Stimulated activated CD8-positive, alpha-beta memory T cell treated with anti-CD3 and anti-CD28 coated beads, Interleukin-2, amount 100 ng/mL, for 48 hours (primary cell): ENCODE results near the gene CNOT10.

Experiments used
- DNase-seq, 2 donors: peaks; one replicate each; pipeline ENCODE4 v3.0.0-alpha.2; 2020; ENCODE audit warnings: low read depth in 2 of 2

CNOT10 gene

DNA sequence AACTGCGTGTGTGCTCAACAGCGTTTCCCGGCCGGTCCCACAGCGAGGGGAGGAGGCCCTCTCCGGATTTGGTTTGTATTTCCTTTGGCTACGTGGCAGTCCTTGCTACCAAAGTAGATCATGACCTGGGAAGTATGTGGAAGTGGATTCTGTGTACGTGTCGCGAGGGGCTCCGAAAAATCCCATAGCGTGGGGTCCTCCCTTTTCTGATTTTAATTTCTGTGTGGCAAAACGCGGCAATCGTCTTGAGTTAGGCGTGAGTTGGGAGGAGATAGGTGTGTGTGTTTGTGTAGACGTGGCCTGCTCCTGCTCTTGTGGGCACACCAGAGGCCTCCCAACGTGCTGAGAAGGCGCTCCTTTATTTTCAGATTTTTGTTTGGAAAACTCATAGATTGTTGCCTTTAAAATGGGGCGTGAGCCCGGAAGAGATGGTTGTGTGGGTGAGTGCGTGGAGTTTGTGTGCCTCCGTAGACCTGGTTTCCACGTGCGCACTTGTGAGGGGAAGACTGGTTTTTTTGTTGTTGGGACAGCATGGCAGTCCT, 134.1 kb downstream of the CNOT10 start:
- no peak for DNase-seq

DNA sequence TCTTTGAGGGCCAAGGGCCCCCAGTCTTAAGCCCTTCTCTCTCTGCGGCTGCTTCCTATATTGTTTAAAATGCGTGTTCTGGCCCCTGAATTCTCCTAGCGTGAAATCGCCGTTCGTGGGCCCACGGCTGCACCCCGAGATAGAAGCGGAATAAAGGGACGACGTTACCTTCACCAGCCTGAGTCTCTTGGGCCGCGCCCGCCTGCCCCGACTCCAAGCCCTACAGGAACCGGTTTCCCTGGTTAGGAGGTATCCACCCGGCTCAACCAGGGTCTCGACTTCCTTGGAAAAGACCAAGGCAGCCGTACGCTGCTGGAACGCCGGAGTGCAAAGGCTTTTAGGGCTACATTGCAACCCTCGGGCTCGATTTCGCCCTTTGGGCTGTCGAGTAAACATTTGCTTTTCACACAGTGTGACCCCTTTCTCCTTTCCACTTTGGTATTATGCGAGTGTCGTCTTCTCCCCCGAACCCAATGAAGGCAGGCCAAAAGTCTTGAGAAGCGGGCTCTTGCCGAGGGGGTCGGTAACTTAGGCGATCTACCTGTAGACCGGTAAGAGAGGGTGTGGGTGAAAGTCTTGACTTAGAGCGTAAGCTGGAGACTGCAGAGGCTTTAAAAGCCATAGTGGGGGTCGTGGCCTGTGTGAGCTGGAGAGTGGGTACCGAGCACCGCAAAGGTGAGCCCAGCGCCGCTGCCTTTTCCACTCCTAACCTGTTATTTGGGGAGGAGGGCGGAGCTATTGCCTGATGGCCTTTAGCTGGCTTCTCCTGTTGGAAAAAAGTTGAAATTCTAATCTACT, 134.8 kb downstream of the CNOT10 start:
- no peak for DNase-seq

DNA sequence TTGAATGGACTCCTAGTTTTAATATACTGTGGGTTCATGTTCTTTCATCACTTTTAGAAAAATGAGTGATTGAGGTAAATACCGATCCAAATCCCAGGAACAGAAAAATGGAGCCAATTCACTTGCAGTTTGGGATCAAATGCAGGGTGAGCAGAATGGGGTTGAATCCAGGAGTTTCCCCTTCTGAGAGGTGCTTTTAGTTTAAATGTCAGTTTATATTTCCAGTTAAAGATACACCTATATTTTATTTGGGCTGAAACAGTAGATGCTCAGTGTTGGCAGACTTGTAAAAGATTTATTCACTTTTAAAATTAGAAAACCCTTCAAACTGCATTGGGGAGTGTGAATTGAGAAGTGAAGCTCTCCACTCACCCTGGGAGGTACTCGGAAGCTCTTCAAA, 135.4 kb downstream of the CNOT10 start:
- no peak for DNase-seq

DNA sequence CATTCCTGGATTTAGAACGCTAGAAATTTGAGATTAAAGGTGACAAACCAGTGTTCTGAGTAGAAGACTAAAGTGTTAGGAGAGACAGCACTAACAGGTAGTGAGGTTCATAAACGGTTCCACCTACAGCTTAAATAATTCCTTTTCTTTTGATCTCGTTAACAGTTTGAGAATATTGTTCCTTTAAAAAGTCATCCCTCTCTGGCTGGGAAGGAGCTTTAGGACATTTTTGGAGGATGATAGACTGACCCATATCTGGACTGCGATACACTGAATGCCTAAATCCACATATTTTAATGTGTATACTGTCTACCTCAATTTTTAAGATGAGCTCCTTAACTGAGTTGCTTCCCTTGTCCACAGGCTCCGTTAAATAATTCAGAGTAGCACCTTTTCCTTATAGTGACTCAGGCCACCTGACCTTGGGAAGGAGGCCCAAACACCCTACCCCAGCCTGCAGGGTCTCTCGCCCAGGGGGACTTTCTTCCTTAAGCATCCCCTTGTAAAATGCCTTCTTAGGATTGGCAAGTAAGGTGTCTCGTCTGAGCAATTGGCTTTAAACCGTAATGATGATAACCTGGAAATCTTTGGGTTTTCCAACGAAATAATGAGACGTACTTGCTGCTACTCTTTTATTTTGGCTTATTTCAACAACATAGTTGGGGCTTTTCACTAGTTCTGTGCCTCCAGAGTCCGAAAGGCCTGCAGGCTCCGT, 136.1 kb downstream of the CNOT10 start:
- no peak for DNase-seq

DNA sequence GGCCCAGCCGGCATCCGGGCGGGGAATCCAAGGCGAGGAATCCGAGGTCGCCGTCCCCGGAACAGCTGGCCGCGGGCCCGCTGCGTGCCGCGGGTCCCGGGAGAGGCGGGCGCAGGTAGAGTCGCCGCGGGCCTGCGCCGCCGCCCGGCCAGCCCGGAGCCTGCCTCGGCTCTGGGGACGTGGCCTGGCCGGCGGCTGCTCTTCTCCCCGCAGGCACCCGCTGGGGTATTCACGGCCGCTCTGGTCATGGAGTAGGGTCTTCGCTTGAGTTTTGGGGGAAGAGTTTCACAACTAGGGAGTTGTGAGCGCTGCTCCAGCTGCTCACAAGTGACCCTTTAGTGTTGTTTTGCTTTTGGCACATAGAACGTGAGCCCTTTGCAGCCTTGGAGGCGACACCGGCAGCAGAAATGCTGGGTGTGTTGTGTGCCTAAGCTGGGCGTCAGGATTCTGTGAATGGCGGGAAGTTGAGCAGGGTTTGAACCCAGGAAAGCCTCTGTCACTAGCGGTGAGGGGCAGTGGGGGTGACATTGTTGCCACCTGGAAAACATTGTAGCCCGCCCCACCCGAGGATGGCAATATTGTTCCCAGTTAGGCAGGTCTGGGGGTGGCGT, 136.8 kb downstream of the CNOT10 start:
- no peak for DNase-seq

DNA sequence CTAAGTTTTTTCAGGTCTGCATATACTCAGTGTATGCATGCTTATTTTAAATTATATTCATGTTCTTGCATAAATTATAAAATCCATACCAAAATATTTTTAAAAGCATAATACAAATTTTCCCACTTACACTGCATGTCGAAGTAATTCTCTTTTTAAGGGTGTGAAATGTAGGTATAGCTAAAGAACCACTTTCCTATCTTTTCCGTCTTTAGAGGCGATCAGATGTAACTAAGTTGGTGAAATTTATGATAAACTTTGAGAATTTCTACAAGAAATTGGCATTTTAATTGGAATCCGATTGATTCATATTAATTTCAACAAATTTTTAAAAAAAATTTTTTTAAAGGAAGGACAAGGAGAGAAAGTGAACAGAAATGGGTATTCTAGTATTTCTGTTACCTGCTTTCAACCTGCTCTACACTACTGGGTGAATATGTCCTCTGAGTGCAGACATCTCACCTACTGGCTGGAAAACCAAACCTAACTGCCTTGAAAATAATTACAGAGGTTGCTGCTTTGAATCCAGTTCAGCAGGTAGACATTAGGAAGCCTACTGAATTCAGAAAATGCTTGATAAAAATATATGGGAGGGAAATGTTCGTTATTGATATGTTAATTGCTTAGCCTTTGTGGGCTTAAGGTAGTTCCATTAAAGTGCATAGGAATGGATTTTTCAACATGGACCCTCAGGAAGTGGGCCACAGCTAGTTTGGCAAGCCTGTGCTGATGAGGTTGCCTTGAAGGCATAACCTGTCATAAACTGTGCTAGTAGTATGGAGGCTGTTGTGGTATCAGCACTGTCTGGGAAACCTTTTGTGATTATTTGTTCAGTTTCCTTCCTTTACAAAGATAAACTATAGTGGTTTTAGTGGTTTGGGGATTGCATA, 137.9 kb downstream of the CNOT10 start:
- DNase-seq, result no peak
